HG03135 (cell line): ENCODE results near the gene ABCA13.
"Not testable (repeated sequence)": the region's sequence is repeated elsewhere in the genome, so short reads cannot be mapped to it uniquely, and the experiment has no call there.

Source experiments
- ATAC-seq: cut with Tn5 transposase; IDR thresholded peaks from one replicate; pipeline ENCODE4 v1.9.1; 2021; ENCODE audit warnings: mild to moderate bottlenecking, moderate library complexity; ENCODE audit not compliant: unreplicated experiment

Gene ABCA13

DNA sequence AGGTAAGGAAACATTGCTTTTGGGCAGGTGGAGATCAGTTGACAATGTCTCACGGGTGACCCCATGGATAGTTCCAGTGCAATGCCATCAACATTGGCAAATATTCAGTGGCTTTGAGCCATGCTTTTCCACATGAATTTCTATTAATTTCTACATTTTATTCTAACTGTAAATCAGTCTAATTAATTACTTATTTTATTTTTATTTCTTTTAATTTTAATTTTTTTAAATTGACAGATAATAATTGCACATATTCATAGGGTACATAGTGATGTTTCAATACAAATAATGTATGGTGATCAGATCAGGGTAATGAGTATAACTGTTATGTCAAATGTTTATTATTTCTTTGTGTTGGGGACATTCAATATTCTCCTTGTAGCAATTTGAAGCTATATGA is 3.8 kb downstream of the ABCA13 start:
- ATAC-seq: no peak

DNA sequence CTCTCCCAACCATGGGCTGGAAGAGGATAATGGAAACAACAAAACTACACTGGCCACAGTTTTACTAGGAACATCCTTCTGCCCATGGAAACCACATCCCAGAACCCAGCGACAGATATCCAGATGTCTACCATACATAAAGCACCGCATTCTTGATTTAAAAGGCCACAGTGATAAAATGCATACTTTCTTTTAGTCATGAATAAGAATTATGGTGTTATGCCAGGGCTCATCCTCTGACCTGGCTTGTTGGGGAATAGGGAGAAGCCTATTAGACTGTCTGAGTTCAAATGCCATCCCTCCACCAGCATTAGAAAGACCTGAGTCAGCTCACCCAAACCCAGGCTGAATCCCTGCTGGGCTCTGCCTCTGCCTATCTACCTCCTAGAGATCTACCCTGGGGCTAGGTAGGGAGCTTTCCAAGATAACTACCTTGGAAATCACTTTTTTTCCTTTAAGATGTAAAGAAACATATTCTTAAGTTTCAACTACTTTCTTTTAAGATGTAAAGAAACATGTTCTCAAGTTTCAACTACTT is 5.2 kb downstream of the ABCA13 start:
- ATAC-seq: no peak

DNA sequence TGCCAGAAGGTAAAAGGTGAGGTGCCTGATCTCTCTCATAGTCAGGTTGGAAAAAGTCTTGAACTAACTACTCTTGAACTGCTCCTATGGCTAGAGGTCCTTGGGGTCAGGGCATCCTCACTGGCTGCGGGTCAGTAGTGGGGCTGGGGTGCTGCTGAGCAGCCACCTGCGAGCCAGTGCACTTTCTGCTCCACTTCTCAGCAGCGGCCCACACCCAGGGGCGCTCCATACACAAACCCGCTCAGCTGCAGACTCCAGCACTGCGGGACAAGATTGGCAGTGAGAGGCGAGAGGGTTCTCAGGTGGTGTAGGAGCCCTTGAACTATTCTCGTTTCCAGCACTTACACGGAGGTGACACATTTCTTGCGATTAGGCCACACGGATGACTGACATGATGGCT is 6.0 kb downstream of the ABCA13 start:
- ATAC-seq: no peak

DNA sequence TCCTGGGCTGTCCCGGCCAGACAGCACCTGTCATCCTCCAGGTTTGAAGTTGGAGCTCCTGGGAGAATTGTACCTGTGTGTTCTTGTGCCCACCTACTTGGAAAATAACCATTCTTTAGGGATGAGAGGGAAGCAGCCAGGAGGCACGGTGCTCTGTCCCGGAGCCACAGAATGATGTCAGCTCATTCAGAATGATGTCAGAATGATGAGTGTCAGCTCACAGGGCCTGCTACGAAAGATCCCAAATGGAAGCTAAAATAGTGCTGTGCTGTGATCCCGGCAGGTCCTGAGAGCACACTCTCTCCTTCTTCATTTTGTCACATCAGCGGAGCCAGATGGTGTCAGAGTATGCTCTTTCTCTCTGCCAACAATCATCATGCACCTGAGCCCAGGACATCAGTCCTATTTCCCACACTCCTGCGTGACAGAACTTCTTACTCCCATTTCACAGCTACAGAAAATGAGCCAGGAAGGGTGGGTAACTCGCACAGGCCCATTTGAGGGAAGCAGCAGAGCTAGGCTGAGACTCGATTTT is 8.3 kb downstream of the ABCA13 start:
- ATAC-seq: no peak

DNA sequence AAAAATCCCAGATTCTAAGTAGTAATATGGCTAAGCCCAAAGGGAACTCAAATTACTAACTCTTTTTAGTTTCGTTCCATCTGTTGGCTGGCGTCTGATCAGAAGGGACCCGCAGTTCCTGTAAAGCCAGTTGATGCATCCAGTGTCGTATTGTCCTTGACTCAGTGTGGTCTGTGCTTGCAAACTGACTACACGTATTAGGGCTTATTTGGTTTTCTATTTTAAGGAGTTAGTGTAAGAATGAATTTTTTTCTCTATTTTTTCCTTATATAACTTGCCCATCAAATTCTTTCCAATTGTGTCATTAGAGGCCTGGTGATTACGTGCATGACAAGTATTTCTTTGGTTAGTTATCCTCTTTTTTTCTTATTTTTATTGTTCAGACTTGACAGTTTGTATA is 9.7 kb downstream of the ABCA13 start:
- ATAC-seq: no peak

DNA sequence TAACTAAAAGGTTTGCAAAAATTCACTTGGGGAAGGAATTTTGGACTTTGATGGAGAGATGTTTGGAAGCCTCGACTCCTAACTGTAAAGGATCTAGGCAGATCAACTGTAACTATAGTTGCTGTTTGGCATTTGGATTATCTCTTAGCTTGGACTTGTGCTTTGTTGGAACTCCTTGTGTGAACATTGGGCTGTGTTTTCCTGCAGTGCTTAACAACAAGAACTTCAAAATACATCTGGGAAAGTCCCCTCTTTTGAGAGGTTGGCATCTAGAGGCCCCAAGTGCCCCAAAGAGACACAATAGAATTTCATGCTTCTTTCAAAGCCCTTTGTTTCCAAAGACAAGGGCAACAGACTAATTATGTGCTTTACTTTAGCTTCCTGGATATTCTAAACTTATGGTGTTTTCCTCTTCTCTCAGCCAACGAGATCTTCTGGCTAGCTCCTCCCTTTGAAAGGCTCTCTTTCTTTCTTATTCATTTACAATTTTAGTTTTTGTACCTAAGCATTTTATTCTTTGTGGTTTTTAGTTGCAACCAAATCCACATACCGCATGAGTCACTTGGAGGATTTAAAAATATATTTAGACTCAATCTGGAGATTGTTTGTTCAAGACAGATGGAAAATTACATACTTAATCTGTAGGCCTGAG is 11.6 kb downstream of the ABCA13 start:
- ATAC-seq: no peak

DNA sequence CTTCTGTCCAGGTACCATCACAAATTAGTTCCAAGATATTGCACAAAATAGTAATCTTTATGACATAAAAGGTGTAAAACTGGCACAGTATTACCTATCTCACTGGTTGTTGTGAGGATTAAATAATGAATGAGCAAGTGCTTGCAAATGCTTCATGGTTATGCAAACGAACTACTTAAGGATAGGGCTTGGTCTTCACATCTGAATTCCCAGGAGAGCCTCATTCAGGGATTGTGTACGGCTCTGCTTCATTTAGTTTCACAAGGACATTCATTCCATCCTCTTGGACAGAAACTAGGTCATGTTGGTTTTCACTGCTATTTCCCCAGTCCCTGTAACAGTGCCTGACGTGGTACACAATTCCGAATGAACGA is 12.1 kb downstream of the ABCA13 start:
- no peak for ATAC-seq

DNA sequence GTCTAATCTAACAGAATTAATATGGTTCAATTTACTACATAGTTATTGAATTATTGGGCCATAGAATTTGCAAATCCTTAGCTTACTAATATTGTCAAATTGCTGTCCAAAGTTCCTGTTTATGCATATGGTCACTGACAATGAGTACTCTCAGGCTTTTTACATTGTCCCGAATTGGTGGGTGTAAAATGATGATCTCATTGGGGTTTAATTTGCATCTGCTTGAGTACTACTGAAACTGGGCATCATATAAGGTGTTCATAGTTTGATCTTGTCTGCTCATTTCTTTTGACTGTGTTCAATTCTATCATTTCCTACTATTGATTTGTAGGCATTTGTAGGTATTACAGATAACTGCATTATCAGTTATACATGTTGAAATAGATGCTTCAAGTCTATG is 12.7 kb downstream of the ABCA13 start:
- no peak for ATAC-seq

DNA sequence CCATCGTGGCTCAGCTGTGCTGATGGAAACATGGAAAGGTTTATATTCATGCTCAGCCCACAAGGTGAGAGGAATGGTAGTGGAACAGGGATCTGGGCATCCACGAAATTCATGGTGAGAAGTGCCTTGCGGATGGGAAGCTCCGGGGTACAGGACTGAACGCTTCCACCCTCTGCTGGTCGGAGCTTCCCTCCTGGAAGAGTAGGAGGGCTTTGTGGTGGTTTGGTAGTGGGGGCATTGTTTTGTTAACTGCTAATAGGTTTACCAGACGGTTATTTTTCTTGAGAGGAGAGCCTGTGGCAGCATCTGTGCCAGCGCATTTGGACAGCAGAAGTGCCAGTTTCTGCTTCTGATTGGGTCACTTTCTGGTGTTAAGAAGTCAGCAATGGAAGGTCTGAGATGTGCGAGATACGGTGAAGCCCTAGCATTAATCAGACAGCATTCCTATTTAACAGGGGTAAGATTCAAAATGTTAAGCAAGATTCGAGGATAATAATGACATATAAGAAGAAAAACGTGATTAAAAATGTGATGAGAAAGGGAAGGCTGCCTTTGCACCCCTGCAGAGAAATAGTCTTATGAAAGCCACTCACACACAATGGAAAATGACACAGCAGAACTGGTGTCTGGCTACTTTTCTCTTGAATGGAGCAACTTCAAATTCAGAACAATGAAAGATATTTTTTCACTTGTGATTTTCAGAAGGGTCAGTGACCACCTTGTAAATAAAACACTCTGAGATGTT is 17.7 kb downstream of the ABCA13 start:
- ATAC-seq: no peak

DNA sequence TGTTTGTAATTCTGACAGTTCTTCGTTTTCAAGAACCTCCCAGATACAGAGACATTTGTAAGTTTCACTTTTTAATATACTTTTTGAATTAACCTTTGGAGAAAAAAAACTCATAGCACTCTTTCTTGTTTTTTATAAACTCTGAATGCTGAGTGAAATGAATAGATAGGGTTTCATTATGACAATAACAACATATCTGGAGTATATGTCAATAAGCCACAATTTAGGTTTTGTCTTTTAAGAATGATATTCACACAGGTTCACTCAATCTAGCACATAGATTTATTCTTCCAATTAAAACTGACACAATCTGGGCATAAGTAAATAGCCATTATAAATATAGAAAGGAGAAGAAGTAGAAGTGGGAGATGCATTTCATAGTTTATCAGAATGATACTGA is 21.7 kb downstream of the ABCA13 start:
- no peak for ATAC-seq

DNA sequence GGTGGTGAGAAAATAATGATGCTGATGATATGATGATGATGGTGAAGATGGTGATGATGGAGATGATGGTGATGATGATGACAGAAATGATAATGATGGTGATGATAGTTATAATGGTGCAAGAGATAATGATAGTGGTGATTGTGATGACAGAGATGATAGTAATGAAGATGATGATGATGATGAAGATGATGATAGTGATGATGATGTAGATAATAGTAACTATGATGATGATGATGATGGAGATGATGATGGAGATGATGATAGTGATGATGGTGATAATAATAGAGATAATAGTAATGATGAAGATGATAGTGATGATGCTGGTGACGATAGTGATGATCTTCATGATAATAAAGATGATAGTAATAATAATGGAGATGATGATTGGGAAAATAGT is 22.2 kb downstream of the ABCA13 start:
- no peak for ATAC-seq

DNA sequence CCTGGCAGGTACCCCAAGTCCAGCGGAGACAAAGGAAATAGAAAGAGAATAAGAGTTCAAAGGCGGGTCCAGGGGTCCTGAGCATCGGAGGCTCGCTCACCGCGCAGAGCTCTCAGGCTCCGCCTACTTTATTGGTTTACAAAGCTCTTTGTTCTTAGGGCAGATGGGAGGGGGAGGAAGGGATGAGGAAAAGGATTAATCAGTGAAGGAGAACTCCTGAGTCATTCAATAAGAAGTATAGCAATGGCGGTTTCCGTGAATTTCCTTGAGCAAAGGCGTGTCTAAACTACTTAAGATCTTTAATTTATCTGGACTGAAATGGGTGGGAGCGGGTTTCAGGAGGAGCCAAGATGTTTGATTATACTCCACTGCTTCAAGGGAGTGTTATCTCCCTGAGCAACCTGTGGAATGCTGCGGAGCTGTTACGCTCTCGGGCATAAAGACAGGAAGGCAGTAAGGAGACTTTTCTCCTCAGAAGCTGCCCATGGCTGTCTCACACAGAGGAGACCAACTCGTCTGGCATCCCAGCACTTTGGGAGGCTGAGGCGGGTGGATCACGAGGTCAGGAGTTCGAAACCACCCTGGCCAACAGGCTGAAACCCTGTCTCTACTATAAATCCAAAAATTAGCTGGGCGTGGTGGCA is 29.8 kb downstream of the ABCA13 start:
- not testable (repeated sequence) for ATAC-seq

DNA sequence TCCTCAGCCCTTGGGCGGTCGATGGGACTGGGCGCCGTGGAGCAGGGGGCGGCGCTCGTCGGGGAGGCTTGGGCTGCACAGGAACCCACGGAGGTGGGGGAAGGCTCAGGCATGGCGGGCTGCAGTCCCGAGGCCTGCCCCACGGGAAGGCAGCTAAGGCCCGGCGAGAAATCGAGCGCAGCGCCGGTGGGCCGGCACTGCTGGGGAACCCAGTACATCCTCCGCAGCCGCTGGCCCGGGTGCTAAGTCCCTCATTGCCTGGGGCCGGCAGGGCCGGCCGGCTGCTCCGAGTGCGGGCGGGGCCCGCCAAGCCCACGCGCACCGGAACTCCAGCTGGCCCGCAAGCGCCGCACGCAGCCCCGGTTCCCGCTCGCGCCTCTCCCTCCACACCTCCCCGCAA is 31.7 kb downstream of the ABCA13 start:
- not testable (repeated sequence) for ATAC-seq

DNA sequence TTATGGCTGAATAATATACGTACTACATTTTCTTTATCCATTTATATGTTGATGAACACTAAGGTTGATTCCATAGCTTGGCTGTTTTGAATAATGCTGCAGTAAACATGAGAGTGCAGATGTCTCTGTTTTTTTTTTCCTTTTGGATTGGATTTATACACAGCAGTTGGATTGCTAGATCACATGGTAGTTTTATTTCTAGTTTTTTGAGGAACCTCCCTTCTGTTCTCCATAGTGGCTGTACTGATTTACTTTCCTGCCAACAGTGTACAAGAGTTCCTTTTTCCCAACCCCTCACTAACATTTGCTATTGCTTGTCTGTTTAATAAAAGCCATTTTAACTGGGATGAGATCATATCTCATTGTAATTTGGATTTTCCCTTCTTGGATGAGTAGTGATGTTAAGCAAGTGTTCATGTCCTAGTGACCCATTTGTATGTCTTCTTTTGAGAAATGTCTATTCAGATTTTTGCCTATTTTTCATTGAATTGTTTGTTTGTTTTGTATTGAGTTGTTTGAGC is 36.0 kb downstream of the ABCA13 start:
- ATAC-seq: no peak

DNA sequence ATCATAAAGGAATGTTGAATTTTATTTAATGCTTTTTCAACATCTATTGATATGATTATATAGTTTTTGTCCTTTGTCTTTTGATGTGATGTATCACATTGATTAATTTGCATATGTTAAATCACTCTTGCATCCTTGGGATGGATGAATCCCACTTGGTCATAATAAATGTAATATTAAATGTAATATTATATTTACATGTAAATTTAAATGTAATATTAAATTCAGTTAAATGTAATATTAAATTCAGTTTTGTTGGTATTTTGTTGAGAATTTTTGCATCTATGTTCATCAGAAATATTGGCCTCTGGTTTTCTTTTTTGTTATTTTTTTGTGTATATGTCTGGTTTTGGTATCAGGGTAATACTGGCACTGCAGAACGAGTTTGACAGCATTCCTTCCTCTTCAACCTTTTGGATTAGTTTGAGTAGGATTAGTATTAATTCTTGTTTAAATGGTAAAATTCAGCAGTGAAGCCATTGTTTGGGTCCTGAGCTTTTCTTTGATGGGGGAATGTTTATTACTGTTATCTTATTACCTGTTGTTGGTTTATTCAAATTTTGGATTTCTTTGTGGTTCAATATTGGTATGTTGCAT is 37.8 kb downstream of the ABCA13 start:
- no peak for ATAC-seq

DNA sequence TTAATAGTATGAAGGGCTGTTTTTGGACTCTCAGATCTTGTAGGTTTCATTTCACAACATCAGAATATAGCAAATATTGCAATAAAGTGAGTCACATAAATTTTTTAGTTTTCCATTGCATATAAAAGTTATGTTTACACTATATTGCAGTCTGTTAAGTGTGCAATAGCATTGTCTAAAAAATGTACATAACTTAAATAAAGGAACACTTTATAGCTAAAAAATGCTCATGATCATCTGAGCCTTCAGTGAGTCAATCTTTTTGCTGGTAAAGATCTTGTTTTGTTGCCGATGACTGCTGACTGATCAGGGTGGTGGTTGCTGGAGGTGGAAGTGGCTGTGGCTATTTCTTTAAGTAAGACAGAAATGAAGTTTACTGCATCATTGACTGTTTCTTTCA is 42.0 kb downstream of the ABCA13 start:
- ATAC-seq: no peak

DNA sequence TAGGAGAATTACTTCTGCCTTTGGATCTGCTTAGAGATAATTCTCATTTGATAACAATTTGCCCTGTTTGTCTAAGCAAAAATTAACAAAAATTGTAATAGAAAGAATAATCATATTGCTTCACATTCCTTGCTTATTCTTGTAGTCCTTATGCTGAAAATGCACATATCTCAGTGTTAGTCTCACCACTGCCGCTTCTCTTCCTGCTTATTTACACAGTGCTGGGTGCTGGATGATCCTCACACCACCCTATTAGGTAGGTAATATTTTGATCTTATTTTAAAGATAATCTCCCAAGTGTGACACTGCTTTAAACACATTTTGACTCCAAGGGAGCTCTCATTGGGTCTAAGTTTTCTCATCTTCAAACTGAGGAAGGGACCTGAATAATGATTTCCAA is 46.0 kb downstream of the ABCA13 start:
- no peak for ATAC-seq

DNA sequence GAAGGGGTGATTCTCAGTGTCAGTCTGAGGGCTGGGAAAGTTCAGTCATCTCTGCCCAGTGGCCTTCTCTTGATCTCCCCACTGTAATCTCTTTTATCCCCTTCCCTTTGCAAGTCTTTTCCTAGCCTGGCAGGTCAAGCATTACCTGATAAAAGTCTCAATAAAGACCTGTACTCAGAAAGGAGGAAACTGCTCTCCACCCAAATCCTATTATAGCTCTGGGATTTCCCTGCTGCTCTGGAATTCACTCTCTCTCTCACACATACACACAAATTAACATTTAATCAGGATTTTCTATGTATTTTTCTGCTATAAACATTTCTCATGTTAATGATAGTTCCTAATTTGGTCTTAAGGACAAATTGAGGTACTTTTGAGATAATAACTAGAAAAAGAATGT is 46.5 kb downstream of the ABCA13 start:
- ATAC-seq: no peak

DNA sequence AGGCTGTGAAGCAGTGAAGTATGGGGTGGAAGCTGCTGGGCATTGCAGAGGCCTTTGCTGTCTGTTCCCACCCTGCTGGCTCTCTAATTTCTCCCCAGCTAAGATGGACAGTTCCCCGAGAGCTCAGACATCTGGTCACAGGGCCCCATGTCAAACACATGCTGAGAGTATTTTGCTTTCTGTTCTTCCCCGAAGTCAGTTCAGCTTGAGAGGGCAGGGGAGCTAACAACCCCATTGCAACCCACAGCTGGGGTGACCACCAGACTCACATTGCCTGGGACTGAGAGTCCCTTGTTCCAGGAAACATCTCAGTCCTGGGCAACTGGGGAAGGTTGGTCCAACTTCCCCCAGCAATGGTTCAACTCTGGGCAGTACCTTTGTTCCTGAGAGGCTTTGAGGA is 52.8 kb downstream of the ABCA13 start:
- no peak for ATAC-seq

DNA sequence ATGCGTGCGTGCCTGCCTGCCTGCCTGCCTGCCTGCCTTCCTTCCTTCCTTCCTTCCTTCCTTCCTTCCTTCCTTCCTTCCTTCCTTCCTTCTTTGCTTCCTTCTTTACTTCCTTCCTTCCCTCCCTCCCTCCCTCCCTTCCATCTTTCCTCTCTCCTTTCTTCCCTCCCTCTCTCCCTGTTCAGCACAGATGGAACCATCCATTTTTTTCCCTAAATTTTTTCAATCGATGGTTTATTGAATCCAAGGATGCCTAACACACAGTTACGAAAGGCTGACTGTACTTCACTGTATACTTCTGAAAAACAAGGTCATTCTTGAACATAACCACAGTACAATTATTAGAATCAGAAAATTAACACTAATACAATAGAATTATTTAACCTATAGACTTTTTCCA is 53.8 kb downstream of the ABCA13 start:
- no peak for ATAC-seq

DNA sequence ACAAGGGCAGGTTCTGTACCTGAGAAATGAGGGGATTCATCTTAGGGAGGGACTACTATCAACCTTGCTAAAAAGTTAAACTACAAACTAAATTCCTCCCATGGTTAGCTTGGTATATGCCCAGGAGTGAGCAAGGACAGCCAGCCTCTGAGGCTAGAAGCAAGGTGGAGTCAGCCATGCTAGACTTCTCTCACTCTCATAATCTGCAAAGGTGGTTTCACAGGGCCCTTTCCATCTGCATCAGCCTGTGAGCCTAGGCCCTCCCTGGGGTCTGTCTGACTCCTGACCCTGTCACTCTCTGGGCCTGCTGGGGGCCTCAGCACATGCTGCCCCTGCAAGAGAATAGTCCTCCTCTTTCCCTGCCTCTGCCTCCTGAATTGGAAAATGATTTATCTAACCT is 66.1 kb downstream of the ABCA13 start:
- ATAC-seq: no peak
